8988T (cell line): Measurements from ENCODE around the gene SLC13A4.
"Not testable (repeated sequence)": the region's sequence is repeated elsewhere in the genome, so short reads cannot be mapped to it uniquely, and the experiment has no call there.

Experiments used
- DNase-seq: peaks from one replicate; pipeline ENCODE4 v3.0.0; 2011

The SLC13A4 gene, protein sequence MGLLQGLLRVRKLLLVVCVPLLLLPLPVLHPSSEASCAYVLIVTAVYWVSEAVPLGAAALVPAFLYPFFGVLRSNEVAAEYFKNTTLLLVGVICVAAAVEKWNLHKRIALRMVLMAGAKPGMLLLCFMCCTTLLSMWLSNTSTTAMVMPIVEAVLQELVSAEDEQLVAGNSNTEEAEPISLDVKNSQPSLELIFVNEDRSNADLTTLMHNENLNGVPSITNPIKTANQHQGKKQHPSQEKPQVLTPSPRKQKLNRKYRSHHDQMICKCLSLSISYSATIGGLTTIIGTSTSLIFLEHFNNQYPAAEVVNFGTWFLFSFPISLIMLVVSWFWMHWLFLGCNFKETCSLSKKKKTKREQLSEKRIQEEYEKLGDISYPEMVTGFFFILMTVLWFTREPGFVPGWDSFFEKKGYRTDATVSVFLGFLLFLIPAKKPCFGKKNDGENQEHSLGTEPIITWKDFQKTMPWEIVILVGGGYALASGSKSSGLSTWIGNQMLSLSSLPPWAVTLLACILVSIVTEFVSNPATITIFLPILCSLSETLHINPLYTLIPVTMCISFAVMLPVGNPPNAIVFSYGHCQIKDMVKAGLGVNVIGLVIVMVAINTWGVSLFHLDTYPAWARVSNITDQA

DNA sequence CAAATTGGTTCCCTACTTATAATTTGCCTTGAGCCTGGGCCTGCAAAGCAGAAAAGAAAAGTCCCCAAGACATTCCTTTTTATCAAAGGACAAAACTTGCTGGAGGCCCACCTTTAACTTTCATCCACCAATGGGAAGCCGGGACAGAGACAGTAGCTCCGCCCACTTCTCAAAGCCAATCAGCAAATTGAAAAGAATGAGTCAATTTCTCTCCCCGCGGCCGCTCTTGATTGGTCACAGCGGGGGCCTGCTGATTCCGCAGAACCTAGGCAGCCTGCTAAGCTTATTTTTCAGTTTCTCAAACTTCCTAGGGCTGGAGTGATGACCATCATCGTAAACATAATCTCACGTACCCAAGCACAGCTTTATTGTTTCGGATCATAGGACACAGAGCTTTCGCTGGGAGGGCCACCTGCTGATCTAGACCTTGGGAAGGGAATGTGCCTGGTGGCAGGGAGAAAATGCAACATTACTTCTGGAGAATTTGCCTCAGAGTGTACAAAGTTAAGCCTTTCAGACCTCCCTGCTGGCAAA is at the start of gene SLC13A4:
SLC13A4 (minus strand) TSS at position 51 of the 534 bp plus-strand sequence. CDS start 690 bp downstream, outside the sequence.
- DNase-seq = no peak

DNA sequence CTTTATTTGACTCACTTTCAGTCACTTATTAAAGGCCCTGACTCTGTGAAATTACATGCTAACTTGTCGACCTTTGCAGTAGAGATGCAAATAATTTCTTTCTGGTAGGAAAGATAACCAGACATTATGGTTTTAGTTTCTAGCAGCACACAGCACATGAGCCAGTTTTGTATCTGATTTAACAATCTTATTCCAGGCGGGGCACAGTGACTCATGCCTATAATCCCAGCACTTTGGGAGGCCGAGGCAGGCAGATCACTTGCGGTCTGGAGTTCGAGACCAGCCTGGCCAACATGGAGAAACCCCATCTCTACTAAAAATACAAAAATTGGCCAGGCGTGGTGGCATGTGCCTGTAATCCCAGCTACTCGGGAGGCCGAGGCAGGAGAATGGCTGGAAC is 47.9 kb upstream of the SLC13A4 start:
- not testable (repeated sequence) for DNase-seq

- no peak for DNase-seq
Observed at GRCh38 chr7:135775230-135775629, 47.2 kb upstream of the SLC13A4 start.

- no peak for DNase-seq
Observed at GRCh38 chr7:135774284-135774683, 46.3 kb upstream of the SLC13A4 start.

- no peak for DNase-seq
Observed at GRCh38 chr7:135773464-135773863, 45.5 kb upstream of the SLC13A4 start.

DNA sequence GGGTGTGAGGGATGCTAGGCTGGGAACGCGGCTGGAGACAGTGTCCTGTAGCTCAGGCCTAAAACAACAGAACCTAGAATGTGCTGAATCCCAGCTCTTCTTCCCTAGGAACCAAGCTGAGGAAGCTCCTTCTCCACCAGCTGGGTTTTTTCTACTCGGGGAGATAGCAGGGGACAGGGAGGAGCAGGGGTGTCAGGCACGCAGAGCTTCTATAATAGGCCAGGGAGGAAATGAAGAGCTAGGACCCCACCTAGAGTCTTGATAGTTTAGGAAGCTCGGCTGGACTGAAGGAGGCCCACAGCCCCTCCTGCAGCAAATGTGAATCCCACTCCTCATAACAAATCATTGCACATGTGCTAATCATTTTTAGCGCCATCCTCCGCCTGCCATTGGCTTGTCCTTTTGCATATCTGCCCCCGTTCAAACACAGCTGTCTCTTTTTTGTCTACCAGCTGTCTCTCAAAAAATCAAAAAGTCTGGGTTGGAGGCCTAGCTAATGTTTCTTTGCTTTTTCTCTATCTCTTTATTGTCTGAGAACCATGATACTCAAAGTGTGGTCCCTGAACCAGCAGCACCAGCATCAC is 44.7 kb upstream of the SLC13A4 start:
- no peak for DNase-seq

DNA sequence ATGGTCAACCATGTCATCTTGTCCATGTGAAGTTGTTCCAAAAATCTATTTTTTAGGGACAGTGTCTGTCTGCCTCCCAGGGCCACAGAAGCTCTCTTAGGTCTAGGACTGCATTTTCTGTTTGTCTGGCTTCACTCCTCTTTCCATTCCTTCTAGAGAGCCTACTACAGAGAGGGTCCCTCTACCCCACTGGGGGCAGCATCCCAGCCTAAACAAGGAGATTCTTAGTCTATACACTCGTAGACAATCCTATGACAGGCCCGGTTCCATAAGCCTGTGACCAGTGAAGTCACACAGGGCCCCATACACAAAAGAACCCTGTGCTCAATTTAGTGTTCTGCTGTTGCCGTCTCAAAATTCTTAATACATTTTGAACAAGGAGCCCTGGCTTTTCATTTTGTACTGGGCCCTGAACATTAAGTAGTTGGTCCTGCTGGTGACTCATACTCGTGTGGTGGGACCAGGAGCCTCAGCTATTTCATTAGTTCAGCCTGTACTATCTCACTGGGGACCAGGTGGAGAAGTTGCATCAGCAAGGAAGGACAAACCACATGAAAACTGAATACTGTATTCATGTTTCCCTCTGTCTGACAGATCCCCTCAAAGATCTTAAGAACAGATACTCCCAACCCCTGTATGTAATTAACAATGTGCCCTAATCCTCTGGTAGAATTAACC is 44.1 kb upstream of the SLC13A4 start:
- no peak for DNase-seq

GRCh38 chr7:135771051-135771450 is 43.1 kb upstream of the SLC13A4 start:
- DNase-seq = no peak

DNA sequence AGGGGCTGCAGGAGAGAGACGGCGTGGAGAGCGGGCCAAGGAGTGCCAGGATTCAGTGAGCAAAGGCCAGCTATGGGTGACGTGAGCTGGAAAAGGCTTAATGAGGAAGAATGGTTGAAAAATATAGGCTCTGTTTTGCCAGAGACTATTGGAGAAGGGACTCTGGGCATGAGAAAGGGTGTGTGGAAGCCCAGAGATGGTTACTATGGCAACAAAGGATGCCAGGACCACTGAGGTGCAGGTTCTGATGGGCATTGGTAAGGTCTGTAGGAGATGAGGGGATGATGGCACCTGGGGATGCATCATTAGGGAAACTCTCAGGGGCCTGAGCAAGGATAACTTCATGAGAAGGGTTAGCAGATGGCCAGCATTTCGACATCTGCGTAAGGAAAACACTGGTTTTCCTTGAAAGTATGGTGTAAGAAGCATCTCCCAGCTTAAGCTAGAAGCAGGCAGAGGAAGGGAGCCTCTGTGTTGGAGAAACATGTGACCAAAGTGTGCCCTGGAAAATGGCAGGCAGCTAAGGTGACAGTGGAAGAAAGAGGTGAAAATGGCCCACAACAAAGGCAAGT is 42.2 kb upstream of the SLC13A4 start:
- DNase-seq = no peak

DNA sequence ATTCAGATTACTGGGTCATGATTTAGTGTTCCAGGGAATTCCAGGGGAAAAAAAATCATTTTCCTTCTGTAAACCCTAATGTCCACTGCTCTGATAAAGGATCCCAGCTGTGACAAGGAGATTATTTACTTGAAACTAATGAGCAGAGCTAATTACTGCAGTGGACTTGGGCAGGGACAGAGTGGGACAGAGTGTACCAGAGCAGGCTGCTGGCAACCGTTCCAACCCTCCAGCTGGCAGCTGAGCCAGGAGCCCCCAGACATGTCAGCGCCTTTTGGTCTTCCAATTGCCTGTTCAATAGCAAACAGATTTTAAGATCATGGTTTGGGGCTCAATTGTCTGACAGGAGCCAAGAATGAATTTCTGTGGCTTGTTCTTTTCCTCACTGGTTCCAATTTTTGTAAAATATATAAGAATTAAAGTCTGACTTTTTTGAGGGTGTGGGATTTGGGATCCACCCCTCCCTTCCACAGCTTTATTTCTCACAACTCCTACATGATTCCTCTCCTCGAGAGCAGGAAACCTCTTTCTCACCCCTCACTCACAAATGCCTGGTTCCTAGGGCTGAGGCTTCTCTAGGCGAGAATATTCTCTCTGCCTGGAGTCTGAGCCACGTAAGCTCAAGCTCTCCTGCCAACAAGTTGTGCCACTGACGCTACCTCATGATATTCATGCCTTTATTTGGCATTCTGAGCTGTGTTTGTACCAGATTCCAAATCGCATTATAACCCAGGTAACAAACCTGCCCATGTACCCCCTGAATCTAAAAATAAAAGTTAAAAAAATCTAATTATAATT is 41.2 kb upstream of the SLC13A4 start:
- no peak for DNase-seq

GRCh38 chr7:135768467-135768866 is 40.5 kb upstream of the SLC13A4 start:
- no peak for DNase-seq

DNA sequence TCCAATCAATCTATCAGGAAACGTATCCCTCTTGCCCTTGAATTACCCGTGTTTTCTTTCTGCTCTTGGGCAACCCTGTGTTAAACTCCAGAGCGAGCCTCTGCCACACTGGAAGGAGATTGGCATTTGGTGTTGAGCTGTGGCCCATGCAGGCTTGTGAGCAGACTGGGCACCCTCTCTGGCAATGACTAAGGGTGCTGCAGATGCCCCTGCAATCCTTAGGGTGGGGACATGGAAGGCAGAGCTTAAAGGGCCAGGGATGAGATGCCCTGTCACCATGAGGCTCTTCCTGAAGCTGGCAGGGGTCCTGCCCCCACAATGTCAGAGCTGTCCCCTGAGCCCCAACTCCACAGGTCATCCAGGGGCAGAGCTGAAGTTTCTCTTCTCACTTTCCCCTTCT is 40.1 kb upstream of the SLC13A4 start:
- DNase-seq = no peak

DNA sequence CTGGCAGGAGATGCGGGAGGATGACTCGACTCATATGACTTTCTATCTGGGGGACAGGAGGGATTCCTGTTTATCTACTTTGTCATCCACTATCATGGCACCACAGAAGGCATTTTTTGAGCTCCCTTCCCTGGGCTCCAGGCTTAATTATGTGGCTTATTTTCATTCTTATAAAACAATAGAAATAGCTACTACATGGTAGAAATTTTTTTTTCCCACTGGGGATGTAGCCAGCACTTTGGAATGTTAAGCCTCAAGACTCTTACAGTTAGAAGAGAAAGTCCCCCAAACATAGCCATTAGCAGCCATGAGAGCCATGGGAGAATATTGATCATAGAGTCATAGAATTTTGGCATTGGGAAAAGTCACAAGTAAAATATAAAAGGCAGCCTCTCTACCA is 35.3 kb upstream of the SLC13A4 start:
- no peak for DNase-seq

- no peak for DNase-seq
Observed at GRCh38 chr7:135761751-135762488, 33.9 kb upstream of the SLC13A4 start.

- DNase-seq = no peak
Observed at GRCh38 chr7:135759532-135759931, 31.5 kb upstream of the SLC13A4 start.

GRCh38 chr7:135758531-135758932 is 30.5 kb upstream of the SLC13A4 start:
- DNase-seq = no peak

DNA sequence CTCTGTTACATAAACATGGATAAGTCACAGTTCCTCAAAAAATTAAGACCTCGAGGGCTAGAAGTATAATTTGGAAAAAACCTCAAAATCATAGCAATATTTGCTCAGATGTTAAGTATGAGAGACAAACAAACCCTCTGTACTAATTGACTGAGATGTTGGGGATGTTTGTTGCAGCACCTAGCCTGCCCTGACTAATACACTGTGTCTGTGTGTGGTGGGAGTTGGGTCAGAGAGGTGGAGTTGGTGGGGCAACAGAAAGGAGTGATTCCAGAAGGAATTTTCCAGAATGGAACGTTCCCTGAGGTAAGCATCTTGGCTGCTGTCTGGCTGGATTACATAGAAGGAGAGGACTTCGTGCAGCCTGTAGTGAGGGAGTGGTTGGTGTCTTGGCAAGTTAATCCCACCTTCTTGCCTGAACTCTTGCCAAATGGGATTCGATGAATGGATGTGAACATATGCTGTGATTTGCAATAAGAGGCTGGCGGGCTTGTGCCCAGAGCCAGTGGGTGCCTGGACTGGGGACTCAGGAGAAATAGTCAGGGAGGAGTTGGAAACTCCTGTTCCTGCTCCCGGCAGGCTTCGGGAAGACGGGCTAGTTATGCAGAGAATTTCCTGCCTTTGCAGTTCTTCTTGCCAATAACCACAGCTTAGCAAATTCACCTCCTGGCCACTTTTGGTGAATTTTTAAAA is 29.9 kb upstream of the SLC13A4 start:
- DNase-seq = no peak

DNA sequence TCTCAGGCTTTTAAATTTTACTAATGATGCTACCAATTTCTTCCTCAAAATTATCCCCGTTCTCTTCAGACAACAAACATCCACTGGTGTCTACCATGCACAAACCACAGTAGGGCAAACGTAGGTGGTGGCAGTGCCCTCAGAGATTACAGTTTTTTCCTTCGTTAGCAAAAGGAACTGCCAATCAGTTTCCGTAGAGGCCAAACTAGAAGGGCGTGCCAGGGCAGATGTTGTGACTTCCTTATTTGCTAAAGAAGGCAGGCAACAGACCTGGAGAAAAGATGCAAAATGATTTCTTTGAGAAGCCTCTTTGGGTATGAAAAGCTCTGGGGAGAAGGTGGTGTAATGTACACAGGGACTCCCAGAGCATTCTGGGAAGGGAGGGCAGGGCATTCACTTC is 28.2 kb upstream of the SLC13A4 start:
- DNase-seq = no peak

GRCh38 chr7:135755351-135755753 is 27.4 kb upstream of the SLC13A4 start:
- DNase-seq = no peak

GRCh38 chr7:135753616-135754413 is 25.8 kb upstream of the SLC13A4 start:
- DNase-seq = no peak
